ENCODE results near the gene LRFN2.

GRCh38 chr6:40587240-40588069 lies at the start of gene LRFN2:
- TF ChIP-seq CTCF (IDR thresholded peaks at IDR 0.05) (peak; percentile 89), ZFX (IDR thresholded peaks at IDR 0.05; ENCODE audit: borderline replicate concordance) (no peak)

Measured in 22Rv1 (cell line).